BJ (cell line): Measurements from ENCODE around the gene GPI. TPM values are rescaled to one million over a fixed set of nuclear protein-coding genes. Genes with fewer than 3 reads are reported as not detected.
A peak's percentile ranks its signal among the peaks of the same experiment; 100 is the strongest.

Experiments
- CTCF ChIA-PET: fragments of 350-600 bp; formaldehyde crosslinking; extraction: SDS; loops from one replicate; lab custom pipeline; 2021; ENCODE audit warnings: antibody characterized with exemption, inconsistent platforms; lab: Yijun Ruan, JAX
- POLR2A ChIA-PET: fragments of 300-600 bp; sonication (Branson Sonifier 250); formaldehyde crosslinking; extraction: SDS; loops from one replicate; lab custom pipeline; 2021; ENCODE audit warnings: antibody characterized with exemption; lab: Charles Lee
- DNase-seq: peaks from one replicate; pipeline ENCODE4 v3.0.0-alpha.2; 2011; ENCODE audit warnings: low read depth
- H3K27me3 ChIP-seq: 2 replicates; pipeline ENCODE4 v1.6.0; 2011; ENCODE audit warnings: low read length; ENCODE audit not compliant: control insufficient read depth, insufficient read depth
- H3K36me3 ChIP-seq: 2 replicates; pipeline ENCODE4 v1.5.1; 2011; ENCODE audit warnings: low read length; ENCODE audit not compliant: control insufficient read depth, insufficient read depth
- H3K4me3 ChIP-seq: 2 replicates; pipeline ENCODE4 v1.5.1; 2011; ENCODE audit warnings: low read depth, mild to moderate bottlenecking, control low read depth, low read length
- polyA plus RNA-seq: library from polyadenylated mRNA; depleted of rRNA; stranded (reverse); fragments of >200 nt; gene quantifications from 2 replicates; pipeline ENCODE4 v1.2.3, GENCODE V29; 2011
- TF ChIP-seq, protein P1 (sequence below): IDR thresholded peaks from 2 replicates; pipeline ENCODE4 v1.5.1; 2011; ENCODE audit warnings: low read depth, mild to moderate bottlenecking, control low read depth, inconsistent platforms, low read length, moderate library complexity; ENCODE audit not compliant: insufficient read depth

Gene GPI
- polyA plus RNA-seq, 1 experiment, result 262 TPM

DNA sequence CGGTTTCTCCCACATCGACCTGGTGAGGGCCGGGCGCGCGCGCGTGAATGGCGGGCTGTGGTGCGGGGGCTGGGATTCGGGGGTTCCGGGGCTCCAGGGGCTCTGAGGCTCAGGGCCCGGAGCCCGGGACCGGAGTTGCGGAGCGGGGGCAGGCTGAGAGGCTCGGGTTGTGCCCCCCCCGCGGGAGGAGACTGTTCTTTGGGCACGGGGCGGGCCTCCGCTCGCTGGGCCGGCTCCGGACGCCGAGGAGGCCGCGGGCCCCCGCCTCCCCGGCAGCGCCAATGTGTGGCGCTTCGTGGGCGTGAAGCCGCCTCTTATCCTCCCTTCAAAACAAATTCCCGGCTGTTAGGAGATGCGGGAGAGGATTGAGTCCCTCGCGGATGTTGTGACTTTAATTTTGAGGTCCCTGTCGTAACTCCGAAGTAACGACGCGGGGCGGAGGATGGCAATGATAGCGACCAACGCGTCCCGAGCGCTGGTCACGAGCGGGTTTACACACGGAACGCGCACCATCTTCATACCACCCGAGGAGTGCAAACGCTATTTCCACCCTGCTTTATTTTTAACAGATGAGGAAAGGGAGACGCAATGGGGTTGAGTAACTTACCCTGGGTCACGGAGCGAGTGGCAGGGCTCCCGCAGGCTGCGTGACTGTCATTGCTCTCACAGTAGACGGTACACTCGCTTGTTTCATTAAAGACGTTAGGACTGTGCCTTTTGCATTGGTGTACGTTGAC is 63.7 kb downstream of the GPI start:
- TF ChIP-seq, protein P1, sequence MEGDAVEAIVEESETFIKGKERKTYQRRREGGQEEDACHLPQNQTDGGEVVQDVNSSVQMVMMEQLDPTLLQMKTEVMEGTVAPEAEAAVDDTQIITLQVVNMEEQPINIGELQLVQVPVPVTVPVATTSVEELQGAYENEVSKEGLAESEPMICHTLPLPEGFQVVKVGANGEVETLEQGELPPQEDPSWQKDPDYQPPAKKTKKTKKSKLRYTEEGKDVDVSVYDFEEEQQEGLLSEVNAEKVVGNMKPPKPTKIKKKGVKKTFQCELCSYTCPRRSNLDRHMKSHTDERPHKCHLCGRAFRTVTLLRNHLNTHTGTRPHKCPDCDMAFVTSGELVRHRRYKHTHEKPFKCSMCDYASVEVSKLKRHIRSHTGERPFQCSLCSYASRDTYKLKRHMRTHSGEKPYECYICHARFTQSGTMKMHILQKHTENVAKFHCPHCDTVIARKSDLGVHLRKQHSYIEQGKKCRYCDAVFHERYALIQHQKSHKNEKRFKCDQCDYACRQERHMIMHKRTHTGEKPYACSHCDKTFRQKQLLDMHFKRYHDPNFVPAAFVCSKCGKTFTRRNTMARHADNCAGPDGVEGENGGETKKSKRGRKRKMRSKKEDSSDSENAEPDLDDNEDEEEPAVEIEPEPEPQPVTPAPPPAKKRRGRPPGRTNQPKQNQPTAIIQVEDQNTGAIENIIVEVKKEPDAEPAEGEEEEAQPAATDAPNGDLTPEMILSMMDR, result no peak
- Histone ChIP-seq H3K27me3 (no peaks in the 10 kb centered on the region), H3K36me3 (peaks cover 6% of the 10 kb centered on the region), H3K4me3 (peak overlapping the region; percentile 68)
- CTCF ChIA-PET, result no interaction called here
- POLR2A ChIA-PET, result interaction anchor here (0.6 to 1.0 kb wide), 2 partner anchors 32 to 58 kb away, joined by 4 to 9 read pairs; no protein-coding TSS in a partner anchor
- no peak for DNase-seq

DNA sequence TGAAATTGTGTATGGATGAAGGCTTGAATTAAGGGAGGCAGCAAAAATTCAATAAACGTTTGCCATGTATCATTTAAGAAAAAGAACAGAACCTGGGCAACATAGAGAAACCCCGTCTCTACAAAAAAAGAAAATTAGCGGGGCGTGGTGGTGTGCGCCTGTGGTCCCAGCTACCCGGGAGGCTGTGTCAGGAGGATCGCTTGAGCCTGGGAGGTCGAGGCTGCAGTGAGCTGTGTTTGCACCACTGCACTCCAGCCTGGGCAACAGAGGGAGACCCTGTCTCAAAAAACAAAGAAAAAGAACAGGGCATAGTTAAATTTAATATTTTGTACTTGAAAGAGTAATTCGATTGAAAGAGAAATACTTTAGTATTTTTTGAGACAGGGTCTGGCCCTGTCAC is 64.6 kb downstream of the GPI start:
- ChIA-PET CTCF (interaction anchor here (0.8 to 1.6 kb wide), 3 partner anchors 14 to 62 kb away, joined by 3 to 18 read pairs (median 3); no protein-coding TSS in a partner anchor), POLR2A (no interaction called here)
- DNase-seq, result no peak
- H3K4me3 ChIP-seq, result peak overlapping the region; percentile 68
- no peaks in the 10 kb centered on the region for H3K27me3 ChIP-seq
- peaks cover 7% of the 10 kb centered on the region for H3K36me3 ChIP-seq
- TF ChIP-seq, protein P1, result no peak

DNA sequence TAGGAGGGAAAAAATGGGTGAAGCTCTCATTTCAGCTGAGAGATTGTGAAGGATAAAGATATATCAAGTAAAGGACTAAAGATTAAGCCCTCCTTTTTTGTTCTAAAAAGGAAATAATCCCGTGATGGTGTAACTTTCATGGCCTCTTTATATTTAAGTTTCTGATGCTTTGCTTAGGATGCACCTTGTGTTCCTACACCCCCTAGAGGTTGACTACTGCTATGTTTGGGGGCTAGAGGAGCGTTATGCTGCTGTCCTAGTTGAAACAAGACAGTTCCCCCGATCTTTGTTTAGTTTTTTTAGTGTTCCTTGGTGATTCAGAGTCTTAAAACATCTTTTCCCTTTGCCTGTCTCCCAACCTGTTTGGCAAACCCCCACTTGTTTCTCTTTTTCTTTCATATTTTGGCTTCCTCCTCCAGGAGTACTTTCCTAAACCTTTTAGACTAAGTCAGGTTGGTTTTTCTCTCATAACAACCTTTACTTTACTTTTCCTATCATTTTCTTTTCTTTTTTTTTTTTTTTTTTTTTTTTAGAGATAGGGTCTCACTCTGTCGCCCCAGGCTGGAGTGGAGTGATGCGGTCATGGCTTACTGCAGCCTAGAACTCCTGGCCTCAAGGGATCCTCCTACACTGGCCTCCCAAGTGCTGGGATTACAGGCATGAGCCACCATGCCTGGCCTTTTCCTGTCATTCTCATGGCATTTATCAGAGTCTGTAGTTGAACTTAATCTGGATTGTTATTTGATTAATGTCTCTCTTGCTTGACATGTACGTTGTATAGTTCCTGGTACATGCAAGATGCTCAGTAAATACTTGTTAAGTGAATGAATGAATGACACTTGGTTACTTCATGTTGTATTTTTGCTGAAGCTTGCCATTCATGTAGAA is 66.0 kb downstream of the GPI start:
- H3K4me3 ChIP-seq, result no peak overlapping the region
- H3K36me3 ChIP-seq, result peaks cover 9% of the 10 kb centered on the region
- POLR2A ChIA-PET, result no interaction called here
- CTCF ChIA-PET, result interaction anchor here (0.7 to 1.6 kb wide), 9 partner anchors 10 to 1351 kb away, joined by 3 to 18 read pairs (median 3); partner anchors contain the start of gene WTIP
- no peaks in the 10 kb centered on the region for H3K27me3 ChIP-seq
- TF ChIP-seq, protein P1, result peak; percentile 80
- DNase-seq, result no peak

DNA sequence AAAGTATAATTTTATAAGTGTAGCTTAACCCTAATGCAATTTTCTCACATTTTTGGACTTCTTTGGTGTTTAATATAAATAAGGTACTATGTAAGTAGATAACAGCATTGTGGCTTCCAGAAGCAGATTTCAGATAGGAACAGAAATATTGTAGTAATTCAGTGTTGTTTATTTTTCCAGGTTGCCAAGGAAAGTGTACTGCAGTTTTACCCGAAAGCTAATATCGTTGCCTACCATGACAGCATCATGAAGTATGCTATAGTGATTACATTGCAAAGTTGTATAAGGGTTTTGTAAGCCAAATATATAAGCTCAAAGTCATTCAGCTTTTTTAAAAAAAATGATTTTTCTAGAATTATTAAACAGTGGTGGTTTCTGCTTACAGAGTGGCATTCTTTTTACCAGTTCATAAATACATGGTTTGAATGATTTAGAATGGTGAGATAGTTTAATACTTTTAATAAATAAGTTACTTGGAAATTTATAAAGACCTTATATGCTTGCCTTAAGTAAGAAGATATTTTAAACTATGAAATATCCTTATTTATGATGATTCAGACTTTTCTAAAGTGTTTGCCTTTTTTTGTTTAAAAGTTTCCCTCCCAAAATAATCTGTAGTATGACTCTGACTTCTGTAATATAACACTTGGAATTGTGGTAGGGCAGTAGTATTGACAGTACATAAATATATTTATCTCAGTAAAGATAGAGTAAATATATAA is 66.8 kb downstream of the GPI start:
- Histone ChIP-seq H3K36me3 (peaks cover 8% of the 10 kb centered on the region), H3K4me3 (no peak overlapping the region), H3K27me3 (no peaks in the 10 kb centered on the region)
- POLR2A ChIA-PET, result no interaction called here
- CTCF ChIA-PET, result interaction anchor here (1.0 to 1.1 kb wide), 2 partner anchors 12 to 50 kb away, joined by 3 read pairs; partner anchors contain the start of gene WTIP
- DNase-seq, result no peak
- TF ChIP-seq, protein P1, result no peak
